Endothelial cell of umbilical vein (primary cell): ENCODE data around the gene NR4A3. TPM values are rescaled to one million over a fixed set of nuclear protein-coding genes. Genes with fewer than 3 reads are reported as not detected.

Experiments
- BruUV-seq: library from RNA; stranded (reverse); fragments of 400-500 nt; replicated peaks from 2 replicates; lab custom pipeline; 2021; lab: Mats Ljungman, UMichigan
- CTCF ChIA-PET: fragments of 300-600, 350-600 bp; sonication (Branson Sonifier 250); formaldehyde crosslinking; loops from one replicate; lab custom pipeline; 2021; ENCODE audit warnings: antibody characterized with exemption, inconsistent platforms; lab: Charles Lee
- POLR2A ChIA-PET: fragments of 300-600, 350-600 bp; sonication (Branson Sonifier 250); formaldehyde crosslinking; loops from one replicate; lab custom pipeline; 2021; ENCODE audit warnings: antibody characterized with exemption, inconsistent platforms; lab: Charles Lee
- DNase-seq: peaks from one replicate; pipeline ENCODE4 v3.0.0-alpha.2; 2011; ENCODE audit warnings: low read depth, low spot score
- FAIRE-seq: peaks from 2 replicates; lab custom pipeline; 2011; peaks lifted over from hg19 to GRCh38; lab: Jason Lieb, UNC
- H2AFZ ChIP-seq: 2 replicates; pipeline ENCODE4 v1.6.0; 2012; ENCODE audit warnings: low read depth, low read length, control low read depth, inconsistent platforms
- H3K27ac ChIP-seq: 2 replicates; pipeline ENCODE4 v1.5.1; 2011; ENCODE audit warnings: low read depth, mild to moderate bottlenecking, control low read depth, low read length, moderate library complexity; ENCODE audit not compliant: insufficient read depth
- H3K27me3 ChIP-seq, 2 experiments: 2 replicates each; pipeline versions ENCODE4 v1.6.0 to v1.6.1; 2011; ENCODE audit warnings: low read length in 2 of 2, mixed read lengths in 1 of 2; ENCODE audit not compliant: control insufficient read depth in 2 of 2, insufficient read depth in 2 of 2
- H3K36me3 ChIP-seq, 2 experiments: 2 replicates in 1 of 2; 3 replicates in 1 of 2; pipeline ENCODE4 v1.5.1; 2011; ENCODE audit warnings: low read length in 2 of 2, mild to moderate bottlenecking in 1 of 2, moderate library complexity in 1 of 2; ENCODE audit not compliant: control insufficient read depth in 2 of 2, insufficient read depth in 2 of 2; ENCODE audit errors: extremely low read depth in 1 of 2
- H3K4me1 ChIP-seq: 3 replicates; pipeline ENCODE4 v1.5.1; 2011; ENCODE audit warnings: mild to moderate bottlenecking, low read length; ENCODE audit not compliant: control insufficient read depth, insufficient read depth; ENCODE audit errors: extremely low read depth
- H3K4me2 ChIP-seq: 2 replicates; pipeline ENCODE4 v1.6.1; 2011; ENCODE audit warnings: low read length, control low read depth, mixed read lengths; ENCODE audit not compliant: insufficient read depth
- H3K4me3 ChIP-seq, 3 experiments: fragments of 200-600 bp in 1 of 3; sonication (generic), shearing (Covaris generic) in 1 of 3; replicated peaks in 1 of 3; 2 replicates each; pipeline ENCODE4 v1.5.1; 2011 to 2016; ENCODE audit warnings: control low read depth in 3 of 3, low read length in 3 of 3, mild to moderate bottlenecking in 2 of 3, inconsistent platforms in 1 of 3, low read depth in 1 of 3, moderate library complexity in 1 of 3; ENCODE audit not compliant: insufficient read depth in 1 of 3
- H3K79me2 ChIP-seq: 2 replicates; pipeline ENCODE4 v1.6.0; 2012; ENCODE audit warnings: low read length, inconsistent platforms; ENCODE audit not compliant: control insufficient read depth, insufficient read depth
- H3K9ac ChIP-seq: replicated peaks from 2 replicates; pipeline ENCODE3; 2011; ENCODE audit warnings: low read length, control low read depth; ENCODE audit not compliant: insufficient read depth; ENCODE audit errors: extremely low read depth
- H3K9me1 ChIP-seq: replicated peaks from 3 replicates; pipeline ENCODE4 v1.6.0; 2011; ENCODE audit warnings: mild to moderate bottlenecking, low read length; ENCODE audit not compliant: control insufficient read depth, insufficient read depth; ENCODE audit errors: extremely low read depth
- H3K9me3 ChIP-seq: replicated peaks from 2 replicates; pipeline ENCODE4 v1.5.1; 2012; ENCODE audit warnings: low read length, inconsistent platforms; ENCODE audit not compliant: control insufficient read depth, insufficient read depth
- H4K20me1 ChIP-seq: replicated peaks from 2 replicates; pipeline ENCODE3; 2011; ENCODE audit warnings: mild to moderate bottlenecking, low read length; ENCODE audit not compliant: control insufficient read depth, insufficient read depth; ENCODE audit errors: extremely low read depth
- EZH2 ChIP-seq: IDR thresholded peaks from 2 replicates; pipeline ENCODE4 v1.6.1; 2012; ENCODE audit warnings: borderline replicate concordance, low read depth, mild to moderate bottlenecking, moderate library complexity, low read length, inconsistent platforms; ENCODE audit not compliant: severe bottlenecking
- FOS ChIP-seq: IDR thresholded peaks from 2 replicates; pipeline ENCODE4 v1.6.1; 2011; ENCODE audit warnings: mild to moderate bottlenecking, low read length, moderate library complexity, borderline replicate concordance; ENCODE audit not compliant: insufficient read depth
- GATA2 ChIP-seq: IDR thresholded peaks from 2 replicates; pipeline ENCODE4 v1.7.0; 2011; ENCODE audit warnings: low read depth, mild to moderate bottlenecking, moderate library complexity, mixed read lengths, low read length; ENCODE audit not compliant: insufficient read length, insufficient read depth
- JUN ChIP-seq: IDR thresholded peaks from 2 replicates; pipeline ENCODE4 v1.6.1; 2011; ENCODE audit warnings: borderline replicate concordance, low read depth; ENCODE audit not compliant: insufficient read length, insufficient read depth
- MYC ChIP-seq: IDR thresholded peaks from one replicate; pipeline ENCODE4 v1.6.1; 2011; ENCODE audit warnings: mild to moderate bottlenecking, low read depth, low read length
- POLR2A ChIP-seq: IDR thresholded peaks from 2 replicates; pipeline ENCODE4 v1.6.1; 2012; ENCODE audit warnings: low read depth, mild to moderate bottlenecking, control low read depth, low read length
- POLR2AphosphoS5 ChIP-seq: IDR thresholded peaks from 2 replicates; pipeline ENCODE4 v1.6.1; 2012; ENCODE audit warnings: low read depth, mild to moderate bottlenecking, control low read depth, low read length, moderate library complexity; ENCODE audit not compliant: insufficient read depth
- dilution Hi-C: fragments of 300-500 bp; cut with MboI; formaldehyde crosslinking; loops from one replicate; pipeline ENCODE4 v1.15.0; 2019; ENCODE audit warnings: low sequenced_read_pairs; ENCODE audit not compliant: extremely low pct_ligation_motif_present
- intact Hi-C: fragments of 100-400 bp; cut with micrococcal nuclease; formaldehyde crosslinking; loops from one replicate; pipeline ENCODE4 v1.10.0; 2022
- polyA plus RNA-seq, 4 experiments: library from polyadenylated mRNA; depleted of rRNA in 3 of 4; stranded (reverse) in 3 of 4; unstranded in 1 of 4; fragments of >200 nt; gene quantifications; 2 replicates each; pipeline versions ENCODE4 v1.2.1 to v1.2.3, GENCODE V29; 2011 to 2012; ENCODE audit warnings: missing spikeins in 1 of 4
- total RNA-seq: library from RNA; stranded (reverse); gene quantifications from 2 replicates; pipeline ENCODE4 v1.2.3, GENCODE V29; 2021
- TF ChIP-seq, protein P1 (sequence below): IDR thresholded peaks from 2 replicates; pipeline ENCODE4 v1.6.1; 2011; ENCODE audit not compliant: insufficient read depth, insufficient read length
- TF ChIP-seq, protein P2 (sequence below), 2 donors: IDR thresholded peaks; 1 replicate in 1 of 2; 2 replicates in 1 of 2; pipeline ENCODE4 v1.5.1; 2011; ENCODE audit warnings: low read length in 2 of 2, mild to moderate bottlenecking in 2 of 2, moderate library complexity in 2 of 2, control low read depth in 1 of 2, inconsistent platforms in 1 of 2, low read depth in 1 of 2; ENCODE audit not compliant: insufficient read depth in 1 of 2; ENCODE audit errors: extremely low read depth in 1 of 2

NR4A3 gene
- total and polyA plus RNA-seq, 2 donors (not counting 3 experiments of a cell fraction or from before 2014, with no cell fraction given): 0.11 to 0.22 TPM

GRCh38 chr9:99868845-99869244 is 47.2 kb downstream of the NR4A3 start:
- H3K27ac ChIP-seq: no peak overlapping the region
- FAIRE-seq: no peak
- no peaks in the 10 kb centered on the region for H4K20me1 ChIP-seq
- intact Hi-C loops (no loop called here), dilution Hi-C loops (no loop called here)
- no peak overlapping the region for H2AFZ ChIP-seq
- H3K9ac ChIP-seq: no peak overlapping the region
- TF ChIP-seq MYC: no peak
- TF ChIP-seq POLR2AphosphoS5: no peak
- no peak for TF ChIP-seq GATA2
- TF ChIP-seq, protein P1, sequence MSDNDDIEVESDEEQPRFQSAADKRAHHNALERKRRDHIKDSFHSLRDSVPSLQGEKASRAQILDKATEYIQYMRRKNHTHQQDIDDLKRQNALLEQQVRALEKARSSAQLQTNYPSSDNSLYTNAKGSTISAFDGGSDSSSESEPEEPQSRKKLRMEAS: no peak
- TF ChIP-seq EZH2: no peak
- no peak for TF ChIP-seq JUN
- TF ChIP-seq FOS: no peak
- no peak for TF ChIP-seq POLR2A
- H3K4me2 ChIP-seq: no peak overlapping the region
- H3K9me3 ChIP-seq: no peaks in the 10 kb centered on the region
- no peak for DNase-seq
- BruUV-seq: no TSS peak
- no peaks in the 10 kb centered on the region for H3K9me1 ChIP-seq
- H3K36me3 ChIP-seq: no peaks in the 10 kb centered on the region
- H3K79me2 ChIP-seq: no peaks in the 10 kb centered on the region
- H3K4me3 ChIP-seq: no peak overlapping the region
- H3K4me1 ChIP-seq: no peaks in the 10 kb centered on the region
- H3K27me3 ChIP-seq: peaks cover 0 to 4% of the 10 kb centered on the region in 2 experiments
- CTCF ChIA-PET: interaction anchor here (1.2 kb wide), 1 partner anchor 10 kb away, joined by 3 read pairs; no protein-coding TSS in a partner anchor
- POLR2A ChIA-PET: no interaction called here

DNA sequence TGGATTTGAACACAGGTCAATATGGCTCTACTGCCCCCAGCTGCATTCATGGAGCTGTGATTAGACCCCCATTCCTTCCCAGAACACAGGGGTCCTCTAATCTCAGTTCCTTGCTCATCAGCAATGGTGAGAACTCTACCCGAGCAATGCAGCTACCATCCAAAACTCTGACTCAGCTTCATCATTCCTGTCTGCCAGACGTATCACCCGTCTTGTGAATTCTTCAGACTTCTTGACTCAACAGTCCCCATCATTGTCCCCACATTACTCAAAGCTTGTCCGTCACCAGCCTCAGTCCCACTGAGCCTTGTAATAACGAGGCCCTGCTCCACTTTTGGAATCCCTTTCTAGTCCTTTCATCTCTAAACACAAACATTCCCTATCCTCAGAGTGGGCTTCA is 48.4 kb downstream of the NR4A3 start:
- DNase-seq: no peak
- intact Hi-C loops (no loop called here), dilution Hi-C loops (no loop called here)
- POLR2A ChIA-PET: no interaction called here
- no peaks in the 10 kb centered on the region for H4K20me1 ChIP-seq
- H3K4me2 ChIP-seq: no peak overlapping the region
- TF ChIP-seq EZH2 (no peak), POLR2AphosphoS5 (no peak), MYC (no peak), JUN (no peak), POLR2A (no peak), FOS (no peak), GATA2 (no peak)
- TF ChIP-seq, protein P1: no peak
- TF ChIP-seq, protein P2, sequence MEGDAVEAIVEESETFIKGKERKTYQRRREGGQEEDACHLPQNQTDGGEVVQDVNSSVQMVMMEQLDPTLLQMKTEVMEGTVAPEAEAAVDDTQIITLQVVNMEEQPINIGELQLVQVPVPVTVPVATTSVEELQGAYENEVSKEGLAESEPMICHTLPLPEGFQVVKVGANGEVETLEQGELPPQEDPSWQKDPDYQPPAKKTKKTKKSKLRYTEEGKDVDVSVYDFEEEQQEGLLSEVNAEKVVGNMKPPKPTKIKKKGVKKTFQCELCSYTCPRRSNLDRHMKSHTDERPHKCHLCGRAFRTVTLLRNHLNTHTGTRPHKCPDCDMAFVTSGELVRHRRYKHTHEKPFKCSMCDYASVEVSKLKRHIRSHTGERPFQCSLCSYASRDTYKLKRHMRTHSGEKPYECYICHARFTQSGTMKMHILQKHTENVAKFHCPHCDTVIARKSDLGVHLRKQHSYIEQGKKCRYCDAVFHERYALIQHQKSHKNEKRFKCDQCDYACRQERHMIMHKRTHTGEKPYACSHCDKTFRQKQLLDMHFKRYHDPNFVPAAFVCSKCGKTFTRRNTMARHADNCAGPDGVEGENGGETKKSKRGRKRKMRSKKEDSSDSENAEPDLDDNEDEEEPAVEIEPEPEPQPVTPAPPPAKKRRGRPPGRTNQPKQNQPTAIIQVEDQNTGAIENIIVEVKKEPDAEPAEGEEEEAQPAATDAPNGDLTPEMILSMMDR (IDR thresholded peaks at IDR 0.05; ENCODE audit: extremely low read depth in 1 of 2, insufficient read depth in 1 of 2, low read depth in 1 of 2, low read length in 2 of 2): no peak
- CTCF ChIA-PET: interaction anchor here (0.6 to 1.1 kb wide), 3 partner anchors 9 to 554 kb away, joined by 3 to 5 read pairs (median 3); no protein-coding TSS in a partner anchor
- H3K9ac ChIP-seq: no peak overlapping the region
- H3K4me3 ChIP-seq: no peak overlapping the region
- H3K36me3 ChIP-seq: no peaks in the 10 kb centered on the region
- no TSS peak for BruUV-seq
- H3K9me1 ChIP-seq: no peaks in the 10 kb centered on the region
- no peak overlapping the region for H2AFZ ChIP-seq
- no peaks in the 10 kb centered on the region for H3K4me1 ChIP-seq
- H3K79me2 ChIP-seq: no peaks in the 10 kb centered on the region
- H3K27ac ChIP-seq: no peak overlapping the region
- H3K27me3 ChIP-seq: peaks cover 0 to 4% of the 10 kb centered on the region in 2 experiments
- no peak for FAIRE-seq
- H3K9me3 ChIP-seq: no peaks in the 10 kb centered on the region
